GM21515 (cell line): ENCODE data around the gene GLS2.
A peak's percentile ranks its signal among the peaks of the same experiment; 100 is the strongest.
"Not testable (repeated sequence)": the region's sequence is repeated elsewhere in the genome, so short reads cannot be mapped to it uniquely, and the experiment has no call there.

ENCODE experiments used
- ATAC-seq: cut with Tn5 transposase; IDR thresholded peaks from one replicate; pipeline ENCODE4 v1.9.1; 2021; ENCODE audit not compliant: unreplicated experiment

The GLS2 gene

GRCh38 chr12:56493409-56494105 lies 5.6 kb upstream of the GLS2 start:
- not testable (repeated sequence) for ATAC-seq

DNA sequence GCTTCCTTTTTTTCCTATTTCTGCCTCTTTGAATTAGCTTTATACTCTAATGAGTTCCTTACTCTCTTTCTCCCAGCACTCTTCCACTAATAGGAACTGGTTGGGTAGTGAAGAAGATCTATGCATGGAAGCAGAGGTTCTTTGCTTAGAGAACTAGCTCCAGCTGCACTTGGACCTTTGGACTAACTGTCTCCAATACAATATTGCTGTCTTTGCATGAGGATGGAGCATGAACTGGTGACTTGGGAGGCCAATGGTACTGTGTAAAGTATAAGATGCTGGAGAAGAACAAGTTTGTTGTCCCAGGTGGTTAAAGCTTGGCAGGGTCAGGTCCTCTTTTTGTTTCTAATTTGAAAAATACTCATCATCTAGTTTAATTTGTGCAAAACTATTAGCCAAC lies 2.4 kb upstream of the GLS2 start:
- no peak for ATAC-seq

GRCh38 chr12:56487448-56488040 lies 417 bp downstream of the GLS2 start:
- ATAC-seq: peak; percentile 30

DNA sequence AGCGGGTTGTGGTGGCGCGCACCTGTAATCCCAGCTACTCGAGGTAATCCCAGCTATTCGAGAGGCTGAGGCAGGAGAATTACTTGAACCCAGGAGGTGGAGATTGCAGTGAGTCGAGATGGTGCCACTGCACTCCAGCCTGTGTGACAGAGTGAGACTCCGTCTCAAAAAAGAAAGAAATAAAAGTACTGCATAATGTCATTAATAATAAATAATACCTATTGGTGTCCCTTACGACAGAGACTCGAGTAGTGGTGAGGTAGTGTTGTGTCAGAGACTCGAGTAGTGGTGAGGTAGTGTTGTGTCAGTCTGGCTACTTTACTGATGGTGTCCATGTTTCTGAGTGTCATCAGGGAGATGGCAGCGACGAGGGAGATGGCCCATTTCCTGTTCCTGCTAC lies 1.3 kb downstream of the GLS2 start:
- no peak for ATAC-seq

DNA sequence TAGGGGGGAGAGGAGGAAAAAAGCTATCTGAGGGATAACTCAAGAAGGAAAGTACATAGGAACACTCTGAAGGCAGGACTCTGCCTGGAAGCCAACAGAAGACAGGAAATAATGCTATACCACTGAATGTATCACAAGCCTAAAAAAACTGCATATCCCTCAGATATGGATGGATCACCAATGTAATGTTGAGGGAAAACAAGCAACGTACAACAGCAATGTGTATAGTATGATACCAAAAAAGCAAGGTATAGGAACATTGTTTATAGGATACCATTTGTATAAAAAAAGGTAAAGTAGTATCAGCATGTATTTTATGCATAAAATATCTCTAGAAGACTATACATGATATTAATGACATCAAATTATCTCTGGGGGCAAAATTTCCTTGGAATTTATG lies 3.4 kb downstream of the GLS2 start:
- no peak for ATAC-seq

DNA sequence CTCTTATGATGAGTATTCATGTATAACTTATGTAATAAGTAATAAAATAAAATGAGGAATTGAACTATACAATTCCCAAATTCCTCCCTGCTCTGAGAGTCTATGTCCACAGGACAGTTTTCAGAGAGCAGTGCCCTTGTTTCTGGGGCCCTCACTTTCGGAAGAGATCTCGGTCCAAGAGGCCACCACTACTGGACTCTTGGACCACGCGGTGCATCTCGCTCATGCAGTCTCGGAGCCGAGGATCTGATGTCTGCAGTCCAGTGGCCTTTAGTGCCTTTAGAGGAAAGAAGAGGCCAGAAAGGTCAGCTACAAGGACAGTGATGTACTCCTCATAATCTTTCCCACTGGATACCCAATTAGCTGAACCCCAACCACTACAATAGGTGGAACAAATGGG lies 8.3 kb downstream of the GLS2 start:
- no peak for ATAC-seq

DNA sequence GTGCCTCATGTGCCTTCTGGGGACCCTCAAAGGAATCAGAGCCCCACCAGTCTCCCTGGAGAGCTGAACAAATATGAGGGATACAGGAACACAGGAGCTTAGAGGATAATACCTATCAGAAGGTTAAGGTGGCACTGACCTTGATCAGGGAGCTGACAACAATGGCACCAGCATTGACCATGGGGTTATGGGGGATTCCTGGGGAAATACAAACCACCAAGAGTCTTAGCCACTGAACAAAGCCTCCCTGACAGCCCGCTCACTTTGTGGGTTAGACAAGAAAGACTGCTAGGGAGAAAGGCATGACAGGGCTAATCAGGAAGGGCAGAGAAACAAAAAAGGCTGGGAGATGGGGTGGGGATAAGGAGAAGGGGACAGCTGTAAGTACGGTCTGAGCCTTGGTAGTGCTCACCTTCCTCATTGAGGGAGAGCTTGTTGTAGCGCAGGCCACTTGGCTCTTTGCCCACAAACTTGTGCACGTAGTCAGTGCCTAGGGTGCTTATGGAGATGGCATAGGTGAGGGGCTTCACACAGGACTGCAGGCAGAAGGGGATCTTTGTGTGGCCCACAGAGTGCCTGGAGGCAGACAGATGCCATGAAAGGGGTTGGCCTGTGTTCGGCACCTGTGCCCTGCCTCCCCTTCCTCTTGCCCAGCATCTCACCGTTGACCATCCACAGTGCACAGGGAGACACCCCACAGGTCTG lies 10.3 kb downstream of the GLS2 start:
- no peak for ATAC-seq

GRCh38 chr12:56476972-56477432 lies 11.0 kb downstream of the GLS2 start:
- no peak for ATAC-seq

GRCh38 chr12:56476143-56476542 lies 11.8 kb downstream of the GLS2 start:
- ATAC-seq: no peak

GRCh38 chr12:56474389-56474788 lies 13.6 kb downstream of the GLS2 start:
- no peak for ATAC-seq

GRCh38 chr12:56469007-56469930 lies 18.7 kb downstream of the GLS2 start:
- no peak for ATAC-seq

DNA sequence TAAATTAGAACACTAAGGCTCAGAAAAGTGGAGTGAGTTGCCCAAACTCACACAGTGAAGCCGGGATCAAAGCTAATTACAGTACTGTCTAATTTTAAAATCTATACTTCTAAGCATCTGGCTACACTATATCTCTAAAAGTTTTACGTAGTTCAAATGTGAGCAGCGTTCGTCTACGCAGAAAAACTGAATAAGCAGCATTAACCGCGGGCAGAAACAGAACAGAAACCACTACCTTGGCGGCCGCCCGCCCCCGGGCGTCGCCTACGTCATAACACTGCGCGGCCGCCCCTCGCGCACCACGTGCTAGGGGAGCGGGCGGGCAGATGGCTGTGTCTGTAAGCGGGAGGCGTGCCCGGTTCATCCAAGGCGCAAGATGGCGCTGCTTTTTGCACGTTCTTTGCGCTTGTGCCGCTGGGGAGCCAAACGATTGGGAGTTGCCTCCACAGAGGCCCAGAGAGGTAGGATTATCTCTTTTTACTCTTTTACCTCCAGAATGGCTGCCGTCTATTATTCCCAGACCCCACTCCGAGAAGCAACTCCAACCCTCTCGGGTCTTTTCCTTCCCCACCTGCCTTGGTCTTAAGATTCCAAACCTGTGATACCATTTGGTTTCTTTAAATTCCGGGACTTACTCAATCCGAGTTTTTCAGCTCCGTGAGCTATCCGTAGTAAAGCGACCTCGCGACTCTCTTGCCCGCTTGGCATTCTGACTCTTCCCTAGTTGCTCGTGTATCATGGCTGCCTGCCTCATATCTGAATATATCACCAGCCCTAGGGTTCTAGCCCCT lies 19.6 kb downstream of the GLS2 start, which contains the start of gene SPRYD4:
TSS of gene SPRYD4 (plus strand) at position 363 of the 791 bp plus-strand sequence. CDS start at position 377, 14 bp downstream.
- peak; percentile 85 for ATAC-seq

GRCh38 chr12:56462565-56462964 lies 25.4 kb downstream of the GLS2 start:
- no peak for ATAC-seq

DNA sequence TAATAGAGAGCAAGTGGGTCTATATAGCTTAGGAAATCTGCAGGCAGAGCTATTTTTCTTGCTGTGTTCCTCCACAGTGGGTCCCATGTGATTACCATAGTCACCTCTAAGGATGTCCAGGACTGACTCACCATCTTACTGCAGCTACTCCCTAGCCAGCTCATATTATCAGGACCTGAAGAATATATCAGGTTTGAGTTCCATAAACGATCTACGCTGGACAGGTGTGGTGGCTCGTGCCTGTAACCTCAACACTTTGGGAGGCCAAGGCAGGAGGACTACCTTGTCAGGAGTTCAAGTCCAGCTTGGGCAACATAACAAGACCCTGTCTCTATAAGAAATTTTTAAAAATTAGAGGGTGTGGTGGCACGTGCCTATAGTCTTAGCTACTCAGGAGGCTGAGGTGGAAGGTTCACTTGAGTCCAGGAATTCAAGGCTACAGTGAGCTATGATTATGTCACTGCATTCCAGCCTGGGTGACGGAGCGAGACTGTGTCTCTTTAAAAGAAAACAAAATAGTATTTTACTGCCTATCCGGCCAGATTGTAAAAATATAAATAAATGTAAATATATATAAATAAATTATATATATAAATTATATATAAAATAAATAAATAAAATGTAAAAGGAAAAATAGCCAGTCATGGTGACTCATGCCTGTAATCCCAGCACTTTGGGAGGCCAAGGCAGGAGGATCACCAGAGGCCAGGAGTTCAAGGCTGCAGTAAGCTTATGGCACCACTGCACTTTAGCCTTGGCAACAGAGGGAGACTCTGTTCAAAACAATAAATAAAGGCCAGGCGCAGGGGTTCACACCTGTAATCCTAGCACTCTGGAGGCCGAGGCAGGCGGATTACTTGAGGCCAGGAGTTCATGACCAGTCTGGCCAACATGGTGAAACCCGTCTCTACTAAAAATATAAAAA lies 26.5 kb downstream of the GLS2 start:
- ATAC-seq: no peak

- ATAC-seq: no peak
These were observed 30.1 kb downstream of the GLS2 start for GRCh38 chr12:56457817-56458216.

DNA sequence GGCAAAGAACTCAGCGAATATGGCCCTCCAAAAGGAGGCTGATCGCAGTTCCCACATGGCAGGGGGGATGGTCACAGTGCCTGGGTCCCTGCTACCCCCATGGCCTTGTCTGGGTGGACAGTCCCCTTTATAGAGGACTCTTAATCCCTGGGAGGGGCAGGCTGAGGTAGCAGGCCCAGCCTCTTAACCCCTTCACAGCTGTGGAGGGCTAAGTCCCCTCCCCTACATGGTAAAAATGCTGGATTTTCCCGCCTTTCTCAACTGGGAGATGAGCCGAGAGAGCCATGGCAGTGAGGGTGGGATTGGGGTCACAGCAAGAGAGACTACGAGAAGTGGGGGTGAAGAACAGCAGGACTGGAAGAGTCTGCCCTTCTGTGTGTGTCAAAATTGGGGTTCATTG lies 33.4 kb downstream of the GLS2 start, which contains the start of gene MIP:
TSS of gene MIP (minus strand) at position 101 of the 400 bp plus-strand sequence. CDS start at position 57, 44 bp downstream.
- ATAC-seq: no peak

- no peak for ATAC-seq
These were observed 36.8 kb downstream of the GLS2 start for GRCh38 chr12:56451147-56451546.

- ATAC-seq: no peak
These were observed 37.7 kb downstream of the GLS2 start for GRCh38 chr12:56450241-56450640.

DNA sequence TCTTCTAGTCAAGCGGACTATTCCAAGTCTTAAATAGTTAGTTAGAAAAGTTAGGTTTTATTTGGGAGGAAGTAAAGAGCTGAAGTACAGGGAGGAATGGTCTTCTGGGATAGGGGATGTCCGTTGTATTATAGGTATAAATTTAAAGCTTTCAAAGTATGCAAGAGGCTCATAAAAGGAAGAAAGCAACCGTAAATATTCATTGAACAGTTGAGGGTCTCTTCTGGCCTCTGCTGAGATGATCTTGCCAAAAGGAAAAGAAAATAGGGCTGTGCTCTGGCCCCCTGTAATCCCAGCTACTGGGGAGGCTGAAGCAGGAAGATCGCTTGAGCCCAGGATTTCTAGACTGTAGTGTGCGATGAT lies 38.4 kb downstream of the GLS2 start:
- no peak for ATAC-seq
